Activated effector memory CD4-positive, alpha-beta T cell treated with Interleukin-2 at 50 U/mL for 16 hours (primary cell): ENCODE measurements around the gene CCDC195.

ENCODE experiments used
- DNase-seq: peaks from one replicate; pipeline ENCODE4 v3.0.0-alpha.2; 2020

CCDC195 gene, protein sequence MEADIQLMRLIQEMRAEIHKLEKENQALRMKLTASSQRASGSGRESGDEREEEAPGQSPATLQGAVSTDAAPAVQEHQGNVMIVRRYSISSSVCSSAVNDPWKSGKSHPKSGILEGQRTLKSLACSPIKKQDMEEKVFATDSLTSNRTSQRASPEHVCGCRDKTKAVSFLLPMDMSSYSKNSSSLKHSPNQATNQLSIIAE

GRCh38 chr2:224716201-224716600 lies at the start of gene CCDC195:
Gene CCDC195 (minus strand): TSS chr2:224716365. CDS start chr2:224716365, 0 bp downstream.
- no peak for DNase-seq

DNA sequence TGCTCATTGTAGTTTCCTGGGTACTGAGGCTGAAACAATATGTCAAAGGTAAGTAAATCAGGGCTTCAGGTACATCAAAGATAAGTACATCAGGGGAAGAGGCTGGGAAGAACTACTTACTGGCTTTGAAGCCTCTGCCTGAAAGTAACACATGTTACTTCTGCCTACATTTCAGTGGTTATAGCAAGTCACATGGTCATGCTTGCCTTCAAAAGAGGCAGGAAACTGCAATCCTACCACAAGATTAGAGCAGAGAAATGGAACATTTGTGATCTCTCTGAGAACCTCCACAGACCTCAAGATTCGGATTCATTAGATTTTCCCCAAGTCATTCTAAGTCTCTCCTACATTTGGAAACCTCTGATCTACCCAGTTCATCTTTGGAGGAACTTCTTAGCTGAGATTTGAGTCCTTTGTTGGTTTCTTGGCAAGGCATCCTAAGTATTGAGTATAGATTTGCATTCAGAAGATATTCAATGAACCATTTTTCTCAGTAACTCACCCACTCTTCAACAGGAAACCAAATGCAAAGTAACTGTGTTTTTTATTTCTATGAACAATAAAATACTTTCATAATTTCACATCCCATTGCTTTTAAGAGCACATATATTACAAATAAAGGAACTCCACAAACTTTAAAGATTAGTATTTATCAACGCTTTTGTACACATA lies 48.5 kb upstream of the CCDC195 start:
- DNase-seq: no peak

GRCh38 chr2:224757934-224758548 lies 41.9 kb upstream of the CCDC195 start:
- DNase-seq: no peak

DNA sequence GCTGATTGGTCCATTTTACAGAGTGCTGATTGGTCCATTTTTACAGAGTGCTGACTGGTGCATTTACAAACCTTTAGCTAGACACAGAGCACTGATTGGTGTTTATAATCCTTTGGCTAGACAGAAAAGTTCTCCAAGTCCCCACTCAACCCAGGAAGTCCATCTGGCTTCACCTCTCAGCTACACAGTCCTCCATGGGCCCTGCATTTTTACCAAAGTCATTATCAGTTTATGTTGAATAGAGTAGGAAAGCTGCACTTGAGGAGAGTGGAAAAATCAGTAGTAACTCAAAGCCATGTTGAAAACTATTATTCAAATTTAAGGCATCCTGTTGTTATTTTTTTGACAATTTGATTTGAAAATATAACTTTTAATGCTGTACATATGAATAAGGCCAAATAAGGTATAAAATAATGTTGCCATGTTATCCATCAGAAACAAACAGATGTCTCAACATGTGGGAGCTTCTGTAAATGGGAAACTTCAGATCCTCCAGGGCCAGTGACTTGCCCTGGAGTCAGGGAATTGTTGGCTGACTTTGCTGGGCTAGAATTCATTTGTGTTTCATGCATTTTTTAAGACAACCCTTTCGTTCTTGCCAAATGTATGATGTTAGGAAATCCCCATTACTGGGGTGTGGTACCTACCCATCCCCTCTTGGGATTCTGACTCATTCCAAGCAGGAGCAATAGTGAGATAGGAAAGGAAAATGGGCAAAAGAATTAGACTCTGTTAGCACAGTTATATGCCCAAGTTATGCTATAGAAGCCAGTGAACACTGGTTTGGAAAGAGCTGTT lies 37.8 kb upstream of the CCDC195 start:
- no peak for DNase-seq

DNA sequence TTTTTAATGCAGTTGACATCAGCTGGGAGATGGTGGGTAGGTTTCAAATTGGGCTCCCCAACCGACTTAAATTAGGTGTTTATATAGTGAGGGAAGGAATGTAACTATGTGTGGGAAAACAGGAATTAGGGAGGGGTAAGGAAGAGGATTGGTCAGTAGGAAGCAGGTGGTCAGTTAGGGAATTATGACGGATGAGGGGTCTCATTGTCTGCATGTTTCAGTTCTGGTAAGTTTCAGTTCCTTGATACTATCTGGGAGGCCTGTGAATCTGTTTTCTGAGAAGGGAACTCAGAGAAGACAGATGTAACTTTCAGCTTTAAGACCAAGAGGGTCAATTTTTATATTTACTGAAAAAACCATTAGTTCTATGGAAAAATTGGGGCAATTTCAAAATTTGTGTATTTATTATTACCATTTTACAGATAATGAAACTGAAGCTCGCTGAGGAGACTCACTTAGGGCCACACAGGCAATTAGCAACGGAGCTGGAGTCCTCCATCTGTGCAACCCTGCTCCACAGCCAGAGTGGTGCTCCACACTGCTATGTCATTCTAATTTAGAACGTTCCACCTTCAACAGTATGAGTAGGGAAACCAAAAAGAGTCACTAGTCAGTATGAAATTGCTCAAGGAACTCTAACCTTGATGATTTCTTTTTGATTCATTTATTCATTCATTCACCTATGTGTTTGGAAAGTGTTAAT lies 36.0 kb upstream of the CCDC195 start:
- DNase-seq: no peak

GRCh38 chr2:224749136-224749535 lies 33.0 kb upstream of the CCDC195 start:
- DNase-seq: no peak

- no peak for DNase-seq
These were observed 31.6 kb upstream of the CCDC195 start for GRCh38 chr2:224747765-224748164.

DNA sequence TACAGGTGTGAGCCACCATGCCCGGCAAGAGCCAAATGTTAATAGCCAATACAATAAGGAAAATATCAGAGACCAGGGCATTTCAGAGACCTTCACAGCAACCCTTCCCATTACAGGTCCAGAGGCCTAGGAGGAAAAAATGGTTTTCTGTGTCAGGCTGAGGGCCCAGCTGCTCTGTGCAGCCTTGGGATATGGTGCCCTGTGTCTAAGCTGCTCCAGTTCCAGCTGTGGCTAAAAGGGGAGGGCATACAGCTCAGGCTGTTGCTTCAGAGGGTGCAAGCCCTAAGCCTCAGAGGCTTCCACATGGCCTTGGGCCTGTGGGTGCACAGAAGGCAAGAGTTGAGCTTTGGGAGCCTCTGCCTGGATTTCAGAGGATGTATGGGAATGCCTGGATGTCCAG lies 20.1 kb upstream of the CCDC195 start:
- no peak for DNase-seq

DNA sequence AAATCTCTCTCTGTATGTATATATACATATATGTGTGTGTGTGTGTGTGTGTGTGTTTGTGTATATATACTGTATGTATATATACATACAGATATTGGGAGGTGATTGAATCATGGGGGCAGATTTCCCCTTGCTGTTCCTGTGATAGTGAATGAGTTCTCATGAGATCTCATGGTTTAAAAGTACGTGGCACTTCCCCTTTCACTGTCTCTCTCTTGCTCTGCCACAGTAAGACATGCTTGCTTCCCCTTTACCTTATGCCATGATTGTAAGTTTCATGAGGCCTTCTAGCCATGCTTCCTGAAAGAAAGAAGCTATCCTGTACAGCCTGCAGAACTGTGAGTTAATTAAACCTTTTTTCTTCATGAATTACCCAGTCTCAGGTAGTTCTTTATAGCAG lies 18.8 kb upstream of the CCDC195 start:
- no peak for DNase-seq

DNA sequence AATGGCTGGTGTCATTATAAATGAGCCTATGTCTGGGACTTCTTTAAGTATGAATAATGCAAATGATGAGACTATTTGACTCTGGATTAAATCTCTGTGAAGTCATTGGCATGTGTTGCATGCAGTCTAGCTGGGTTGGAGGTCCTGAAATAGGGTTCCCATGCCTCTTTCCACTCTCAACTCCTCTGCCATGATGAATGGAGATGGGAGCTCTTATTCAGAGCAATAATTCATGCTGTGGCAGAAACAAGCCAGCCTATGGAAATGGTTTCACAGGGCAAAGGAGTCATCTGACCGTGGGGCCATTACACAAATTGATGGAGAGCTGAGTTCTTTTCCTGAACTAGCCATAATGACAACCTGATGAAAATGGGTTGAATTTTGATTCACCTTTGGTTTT lies 15.5 kb upstream of the CCDC195 start:
- no peak for DNase-seq

GRCh38 chr2:224729435-224729834 lies 13.3 kb upstream of the CCDC195 start:
- no peak for DNase-seq

GRCh38 chr2:224724331-224724730 lies 8.2 kb upstream of the CCDC195 start:
- DNase-seq: no peak

DNA sequence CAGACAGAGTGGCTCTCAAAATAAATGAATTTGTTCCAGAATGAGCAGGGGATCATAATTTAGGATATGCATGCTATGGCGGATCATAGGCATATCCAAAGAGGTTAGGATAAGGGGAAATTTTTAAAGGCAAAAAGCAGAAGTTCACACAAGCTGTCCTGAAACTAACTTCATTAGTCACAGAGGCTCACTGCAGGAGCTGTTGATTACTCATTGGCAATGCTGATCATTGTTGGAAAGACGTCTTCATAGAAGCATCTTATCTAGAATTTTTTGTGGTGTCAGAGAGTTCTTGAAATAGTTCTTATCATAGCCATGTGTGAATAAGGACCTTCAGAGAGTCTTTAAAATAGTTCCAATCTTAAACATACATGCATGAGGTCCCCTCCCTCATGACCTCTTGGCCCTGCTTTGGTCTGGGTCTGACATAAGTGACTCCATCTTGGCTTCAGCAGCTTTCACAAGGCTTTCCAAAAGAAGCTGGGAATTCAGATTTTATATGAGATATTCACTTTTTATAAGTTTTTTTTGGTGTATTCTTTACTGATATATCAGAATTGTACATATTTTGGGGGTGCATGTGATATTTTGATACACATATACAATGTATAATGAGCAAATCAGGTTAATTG lies 7.5 kb upstream of the CCDC195 start:
- DNase-seq: no peak

DNA sequence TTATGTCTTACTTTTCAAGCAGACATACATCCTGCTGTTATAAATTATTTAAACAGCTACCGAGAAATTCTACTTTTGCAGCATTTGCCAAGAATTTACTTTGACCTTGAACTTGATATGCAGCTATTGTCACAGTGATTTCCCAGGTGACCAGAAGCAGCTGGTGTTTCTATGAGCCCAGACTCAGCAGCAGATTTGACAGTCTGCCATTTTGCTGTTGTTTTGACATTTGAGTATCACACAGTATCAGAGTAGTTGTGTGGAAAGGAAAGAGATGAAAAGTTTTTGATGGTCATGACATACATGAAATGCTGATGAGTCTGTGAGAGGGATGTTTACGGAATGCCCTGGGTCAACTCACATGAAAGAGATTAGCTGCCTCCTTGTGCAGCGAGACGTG lies 6.6 kb upstream of the CCDC195 start:
- no peak for DNase-seq

- DNase-seq: no peak
These were observed 6.1 kb upstream of the CCDC195 start for GRCh38 chr2:224722250-224722649.

DNA sequence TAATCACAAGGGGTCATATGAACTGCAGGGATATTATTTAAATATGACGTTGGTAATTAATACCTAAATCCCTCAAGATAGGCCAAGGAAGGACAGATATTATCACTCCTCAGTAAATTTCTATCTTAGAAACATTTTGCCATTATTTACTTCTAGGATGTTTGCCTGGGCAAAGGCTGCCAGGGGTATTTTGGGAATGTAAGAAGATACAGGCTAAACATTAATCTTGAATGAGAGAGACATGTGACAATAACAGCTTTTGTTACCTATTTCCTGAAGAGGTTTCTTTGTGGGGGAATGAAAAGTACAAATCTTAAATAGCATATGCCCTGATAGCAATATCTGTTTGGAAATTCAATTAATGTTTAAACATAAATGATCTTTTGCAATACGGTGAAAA lies 756 bp upstream of the CCDC195 start:
- DNase-seq: no peak

- no peak for DNase-seq
These were observed 4.1 kb downstream of the CCDC195 start for GRCh38 chr2:224711859-224712665.

DNA sequence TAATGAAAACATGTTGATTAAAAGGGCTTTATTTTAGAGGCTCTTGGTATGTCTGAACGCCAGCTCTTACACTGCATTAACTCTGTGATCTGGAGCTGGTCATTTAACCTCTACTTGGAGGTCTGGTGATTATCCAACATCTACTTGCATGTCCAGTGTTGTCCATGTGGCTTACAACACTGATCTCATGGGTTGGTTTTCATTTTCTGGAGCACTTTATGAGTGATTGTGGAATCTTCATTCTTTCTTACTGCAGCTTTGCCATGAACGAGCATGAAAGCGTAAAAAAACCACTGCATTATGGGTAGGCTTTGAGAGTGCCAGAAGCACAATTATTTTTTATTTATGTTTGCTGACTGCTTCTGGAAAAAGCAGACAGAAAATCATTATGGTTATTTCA lies 4.8 kb downstream of the CCDC195 start:
- DNase-seq: no peak

- DNase-seq: no peak
These were observed 6.9 kb downstream of the CCDC195 start for GRCh38 chr2:224709301-224709700.

DNA sequence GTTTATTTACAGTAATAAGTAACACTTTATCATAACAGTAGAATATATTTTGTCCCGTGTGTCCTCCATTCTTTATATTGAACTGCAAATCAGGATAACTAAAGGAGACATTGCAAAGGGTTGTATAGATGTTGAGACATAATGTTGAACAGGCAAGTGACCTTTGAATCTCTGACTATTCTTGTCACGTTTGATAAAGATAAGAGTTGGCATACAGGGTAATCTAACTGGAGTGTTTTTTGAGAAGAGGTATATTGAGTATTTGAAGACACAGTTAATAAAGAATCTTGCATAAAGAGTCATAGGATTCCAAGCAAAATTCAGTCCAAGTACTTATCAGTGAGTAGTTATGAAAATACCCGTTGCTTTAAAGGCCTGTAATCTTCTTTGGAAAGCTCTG lies 21.7 kb downstream of the CCDC195 start:
- DNase-seq: no peak

- no peak for DNase-seq
These were observed 24.6 kb downstream of the CCDC195 start for GRCh38 chr2:224691563-224691962.

DNA sequence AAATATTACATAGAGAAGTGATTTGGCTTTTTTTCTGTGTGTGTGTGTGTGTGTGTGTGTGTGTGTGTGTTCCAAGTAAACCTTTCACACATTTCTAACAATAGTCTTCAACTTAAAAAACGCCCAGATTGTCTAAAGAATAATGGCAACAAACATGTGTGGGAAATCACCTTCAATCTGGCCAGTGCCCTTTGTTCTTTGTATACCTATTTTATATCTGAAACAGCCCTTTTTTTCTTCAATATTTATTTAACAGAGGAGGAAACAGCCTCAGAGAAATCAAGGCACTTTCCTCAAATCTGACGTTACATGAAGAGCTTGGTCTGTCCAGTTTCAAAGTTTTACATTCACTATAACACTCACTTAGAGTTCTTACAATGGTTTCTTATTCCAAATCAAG lies 25.3 kb downstream of the CCDC195 start:
- DNase-seq: no peak
